Cortex of kidney (tissue), 1 donor: Measurements from ENCODE around the gene OGFOD3.
"Not testable (repeated sequence)": the region's sequence is repeated elsewhere in the genome, so short reads cannot be mapped to it uniquely, and the experiment has no call there.

Experiments
- DNase-seq: peaks from one replicate; lab custom pipeline; 2025; lab: John Stamatoyannopoulos, UW

OGFOD3 gene

GRCh38 chr17:82351713-82352488 lies 66.5 kb downstream of the OGFOD3 start:
- DNase-seq: no peak

DNA sequence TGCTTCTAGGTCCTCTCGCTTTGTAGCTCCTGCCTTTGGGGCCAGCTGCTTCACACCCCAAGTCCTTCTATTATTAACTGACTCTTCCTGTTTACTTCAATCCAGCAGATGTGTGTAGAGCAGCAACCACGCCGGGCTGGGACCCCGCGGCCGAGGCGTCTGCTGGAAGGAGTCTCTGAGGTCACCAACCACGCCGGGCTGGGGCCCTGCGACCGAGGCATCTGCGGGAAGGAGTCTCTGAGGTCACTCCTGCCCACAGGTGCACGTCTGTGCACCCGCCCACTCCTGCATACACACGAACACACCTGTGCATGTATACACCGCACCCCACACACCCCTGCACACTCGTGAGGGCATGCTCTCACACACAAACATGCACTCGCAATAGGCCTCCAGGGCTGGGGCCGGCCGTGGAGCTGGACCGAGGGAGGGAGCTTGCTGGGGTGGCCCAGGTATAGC lies 67.1 kb downstream of the OGFOD3 start:
- no peak for DNase-seq

- DNase-seq: no peak
These were observed 68.0 kb downstream of the OGFOD3 start for GRCh38 chr17:82350182-82351030.

GRCh38 chr17:82349287-82349701 lies 69.1 kb downstream of the OGFOD3 start:
- DNase-seq: no peak

DNA sequence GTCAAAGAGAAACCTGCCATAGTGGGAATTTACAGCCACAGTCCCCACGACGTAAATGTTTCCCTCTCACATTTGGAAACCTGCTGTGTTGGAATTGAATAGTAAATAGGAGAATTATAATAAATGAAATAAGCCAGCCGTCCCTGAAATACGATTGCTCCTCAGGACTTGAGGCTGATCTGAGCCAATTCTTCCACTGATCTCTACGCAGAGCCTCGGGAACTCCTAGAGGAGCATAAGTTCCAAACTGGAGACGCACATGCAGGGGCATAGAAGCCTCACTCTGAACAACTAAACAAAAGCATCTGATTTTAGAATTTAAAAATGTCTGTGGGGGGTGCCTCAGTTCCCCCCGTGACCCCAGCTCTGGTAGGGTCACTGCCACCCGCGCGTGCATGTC lies 69.5 kb downstream of the OGFOD3 start:
- DNase-seq: no peak

DNA sequence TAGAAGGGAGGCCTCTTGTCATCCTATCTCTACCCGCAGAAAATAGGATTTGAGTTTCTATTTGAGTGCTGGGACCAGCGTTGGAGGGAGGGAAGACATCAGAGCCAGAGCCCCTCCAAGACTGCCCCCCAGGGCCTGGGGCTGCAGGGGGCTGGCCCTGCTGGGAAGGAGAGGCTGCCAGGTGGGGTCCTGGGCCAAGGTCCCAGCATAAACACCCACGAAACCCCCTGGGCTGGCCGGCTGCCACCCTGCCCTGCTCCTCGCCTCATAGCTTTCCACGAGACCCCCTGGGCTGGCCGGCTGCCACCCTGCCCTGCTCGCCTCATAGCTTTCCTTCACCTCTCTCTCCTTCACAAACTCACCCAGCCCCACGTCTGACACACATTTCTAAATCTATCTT lies 70.0 kb downstream of the OGFOD3 start:
- no peak for DNase-seq

GRCh38 chr17:82347994-82348393 lies 70.4 kb downstream of the OGFOD3 start:
- DNase-seq: not testable (repeated sequence)

DNA sequence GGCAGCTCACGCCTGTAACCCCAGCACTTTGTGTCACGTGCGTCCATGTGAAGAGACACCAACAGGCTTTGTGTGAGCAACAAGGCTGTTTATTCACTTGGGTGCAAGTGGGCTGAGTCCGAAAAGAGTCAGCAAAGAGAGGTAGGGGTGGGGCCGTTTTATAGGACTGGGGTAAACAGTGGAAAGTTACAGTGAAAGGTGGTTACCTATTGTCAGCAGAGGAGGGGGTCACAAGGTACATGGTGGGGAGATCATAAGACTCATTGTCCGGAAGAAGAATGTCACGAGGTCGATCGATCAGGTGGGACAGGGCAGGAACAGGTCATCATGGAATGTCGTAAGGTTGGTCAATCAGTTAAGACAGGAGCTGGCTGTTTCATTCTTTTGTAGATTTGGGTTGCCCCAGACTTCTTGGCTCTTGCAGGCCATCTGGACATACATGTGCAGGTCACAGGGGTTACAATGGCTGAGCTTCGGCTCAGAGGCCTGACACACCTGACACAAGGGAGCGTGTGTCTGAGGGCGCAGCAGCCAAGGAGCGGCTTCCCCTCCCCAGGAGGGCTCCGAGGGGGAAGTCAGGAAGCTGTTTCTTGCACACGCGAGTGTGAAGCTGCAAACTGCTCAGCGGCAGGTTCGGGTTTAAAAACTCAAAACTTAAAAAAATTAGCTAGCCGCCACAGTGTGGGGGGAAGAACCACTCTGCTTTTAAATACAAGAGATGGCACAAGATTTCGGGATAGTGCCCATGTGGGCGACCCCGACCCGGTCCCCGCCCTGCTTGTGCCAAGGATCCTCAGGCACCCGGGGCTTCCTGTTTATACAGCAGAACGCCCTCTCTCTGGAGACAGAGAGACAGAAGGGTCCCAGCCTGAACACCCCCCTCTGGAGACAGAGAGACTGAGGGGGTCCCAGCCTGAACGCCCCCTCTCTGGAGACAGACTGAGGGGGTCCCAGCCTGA lies 71.8 kb downstream of the OGFOD3 start:
- DNase-seq: no peak

GRCh38 chr17:82345151-82345976 lies 73.0 kb downstream of the OGFOD3 start:
- DNase-seq: no peak

DNA sequence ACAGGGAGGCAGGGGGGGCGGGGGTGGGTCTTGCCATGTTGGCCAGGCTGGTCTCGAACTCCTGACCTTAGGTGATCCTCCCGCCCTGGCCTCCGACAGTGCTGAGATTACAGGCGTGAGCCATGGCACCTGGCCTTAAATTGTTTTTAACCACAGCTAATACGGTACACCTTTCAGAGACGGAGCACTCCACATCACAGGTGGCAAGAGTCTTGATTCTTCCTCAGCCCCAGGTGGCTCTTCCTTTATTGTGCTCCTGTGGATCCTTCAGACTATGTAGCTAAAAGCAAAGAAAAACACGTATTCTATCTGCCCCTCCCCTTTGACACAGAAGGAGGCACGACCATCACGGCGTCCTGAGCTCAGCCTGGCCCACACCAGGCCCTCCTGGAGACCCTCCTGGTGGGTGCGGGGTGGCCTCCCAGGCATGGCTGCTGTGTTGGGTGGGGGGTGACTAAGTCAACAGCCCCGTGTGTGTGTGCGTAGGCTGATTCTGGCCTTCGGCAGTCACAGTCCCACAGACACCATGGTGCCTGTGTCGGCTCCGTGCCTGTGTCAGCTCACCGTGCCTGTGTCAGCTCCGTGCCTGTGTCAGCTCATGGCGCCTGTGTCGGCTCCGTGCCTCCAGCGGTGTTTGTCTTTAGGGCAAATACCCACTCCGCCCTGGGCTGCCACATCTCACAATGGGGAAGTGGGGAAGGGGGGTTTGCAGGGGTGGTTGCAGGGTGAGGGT lies 74.0 kb downstream of the OGFOD3 start:
- no peak for DNase-seq

- DNase-seq: no peak
These were observed 74.8 kb downstream of the OGFOD3 start for GRCh38 chr17:82343560-82343959.

DNA sequence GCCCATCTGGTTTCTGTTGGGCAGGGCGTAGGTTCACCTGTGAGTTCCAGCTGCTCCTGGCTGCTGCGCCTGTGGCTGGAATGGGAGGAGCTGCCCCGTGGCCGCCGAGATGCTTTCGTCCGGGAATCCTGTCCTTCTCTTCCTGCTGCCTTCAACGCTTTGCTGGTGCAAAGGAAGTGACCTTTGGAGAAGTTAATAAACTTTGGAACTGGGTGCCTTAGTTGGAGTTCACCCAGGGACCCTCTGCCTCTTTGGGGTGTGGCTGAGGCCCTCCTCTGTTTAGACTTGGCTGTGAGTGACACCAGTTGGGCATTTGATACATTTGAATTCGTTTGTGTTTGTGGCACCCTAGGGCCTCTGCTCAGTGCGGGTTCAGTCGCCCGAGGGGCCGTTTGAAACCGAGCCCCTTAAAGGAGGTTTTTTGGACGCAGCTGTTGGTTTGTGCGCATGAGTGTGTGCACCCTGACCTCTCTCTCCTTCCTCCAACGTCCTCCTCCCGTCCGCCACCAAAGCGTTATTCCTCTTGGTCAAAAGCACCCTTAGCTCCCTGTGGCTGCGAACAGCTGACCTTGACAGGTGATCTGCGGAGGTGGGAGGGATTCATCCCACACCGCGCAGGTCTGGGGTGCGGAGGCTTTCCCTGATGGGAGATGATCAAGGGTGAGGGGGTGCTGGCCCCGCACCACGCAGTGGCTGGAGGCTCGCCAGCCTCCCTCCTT lies 75.9 kb downstream of the OGFOD3 start:
- no peak for DNase-seq

- DNase-seq: no peak
These were observed 78.5 kb downstream of the OGFOD3 start for GRCh38 chr17:82339634-82340580.
